GM15510 (cell line): ENCODE results near the gene TNFRSF11A.

Experiments
- POLR2A ChIP-seq: IDR thresholded peaks from 3 replicates; pipeline ENCODE4 v1.6.1; 2011; ENCODE audit warnings: borderline replicate concordance; ENCODE audit not compliant: insufficient read length; ENCODE audit errors: extremely low read depth

The TNFRSF11A gene

GRCh38 chr18:62346333-62347088, 21.4 kb downstream of the TNFRSF11A start:
- no peak for TF ChIP-seq POLR2A

GRCh38 chr18:62347089-62347506, 22.0 kb downstream of the TNFRSF11A start:
- no peak for TF ChIP-seq POLR2A

GRCh38 chr18:62348474-62348873, 23.4 kb downstream of the TNFRSF11A start:
- TF ChIP-seq POLR2A: no peak

DNA sequence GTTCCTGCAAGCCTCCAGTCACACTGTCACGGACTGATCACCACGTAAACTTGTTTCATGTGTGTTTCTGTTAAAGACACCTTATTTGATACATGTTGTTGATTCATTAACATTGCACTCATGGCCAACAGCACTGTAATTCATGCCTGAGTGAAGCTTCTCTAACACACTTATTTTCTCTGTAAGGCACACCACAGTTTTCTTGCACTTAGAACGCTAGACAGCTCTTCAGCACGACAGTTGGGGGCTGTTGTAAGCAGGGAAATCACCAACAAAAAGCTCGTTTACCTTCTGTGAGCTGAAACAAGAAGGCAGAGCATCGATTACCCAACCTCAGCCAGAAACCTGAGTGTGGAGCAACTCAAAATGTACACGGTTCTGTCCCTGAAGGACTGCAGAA, 28.1 kb downstream of the TNFRSF11A start:
- no peak for TF ChIP-seq POLR2A

DNA sequence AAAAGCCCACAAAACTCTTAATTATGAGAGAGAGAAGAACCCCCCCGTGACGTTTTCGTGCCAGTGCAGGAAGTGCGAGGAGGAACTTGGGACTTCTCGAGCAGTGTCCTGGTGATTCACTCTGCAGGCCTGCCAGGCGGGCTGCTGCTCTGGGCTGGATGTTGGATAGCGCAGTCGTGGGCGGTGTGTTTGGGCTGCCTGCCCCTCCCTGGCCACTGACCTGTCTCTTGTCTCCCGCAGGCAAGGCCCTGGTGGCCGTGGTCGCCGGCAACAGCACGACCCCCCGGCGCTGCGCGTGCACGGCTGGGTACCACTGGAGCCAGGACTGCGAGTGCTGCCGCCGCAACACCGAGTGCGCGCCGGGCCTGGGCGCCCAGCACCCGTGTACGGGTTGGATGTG, 29.0 kb downstream of the TNFRSF11A start:
- no peak for TF ChIP-seq POLR2A

DNA sequence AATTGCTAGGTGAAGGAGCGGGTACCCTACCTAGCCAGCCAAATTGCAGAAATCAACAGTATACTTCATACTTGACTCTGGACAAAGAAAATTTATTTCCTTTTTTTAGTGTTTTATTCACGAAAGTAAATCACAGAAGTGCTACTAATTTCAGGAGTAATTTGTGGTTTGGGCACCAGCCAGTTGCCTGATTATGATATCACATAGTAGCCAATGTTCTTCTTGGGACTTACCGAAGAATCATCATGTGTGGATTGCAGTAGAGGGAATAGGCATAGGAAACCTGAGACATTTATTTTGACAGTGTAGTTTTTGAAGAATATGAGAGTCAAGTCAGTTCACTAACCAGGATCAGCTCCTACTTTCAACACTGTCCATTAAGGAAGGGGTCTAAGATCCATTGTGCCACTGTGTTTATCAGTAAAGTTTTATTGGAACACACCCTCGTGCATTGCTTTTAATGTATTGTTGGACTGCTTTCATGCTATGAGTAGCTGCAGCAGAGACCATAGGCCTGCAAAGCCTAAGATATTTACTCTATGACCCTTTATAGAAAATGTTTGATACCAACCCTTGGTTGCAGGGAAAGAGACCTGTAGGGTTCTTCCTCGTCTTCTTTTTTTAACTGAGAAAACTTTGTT, 32.1 kb downstream of the TNFRSF11A start:
- no peak for TF ChIP-seq POLR2A

- TF ChIP-seq POLR2A: no peak
Observed at GRCh38 chr18:62360805-62361204, 35.7 kb downstream of the TNFRSF11A start.

GRCh38 chr18:62361288-62361687, 36.2 kb downstream of the TNFRSF11A start:
- TF ChIP-seq POLR2A: no peak

- TF ChIP-seq POLR2A: no peak
Observed at GRCh38 chr18:62364558-62364957, 39.4 kb downstream of the TNFRSF11A start.

GRCh38 chr18:62365420-62365819, 40.3 kb downstream of the TNFRSF11A start:
- TF ChIP-seq POLR2A: no peak

DNA sequence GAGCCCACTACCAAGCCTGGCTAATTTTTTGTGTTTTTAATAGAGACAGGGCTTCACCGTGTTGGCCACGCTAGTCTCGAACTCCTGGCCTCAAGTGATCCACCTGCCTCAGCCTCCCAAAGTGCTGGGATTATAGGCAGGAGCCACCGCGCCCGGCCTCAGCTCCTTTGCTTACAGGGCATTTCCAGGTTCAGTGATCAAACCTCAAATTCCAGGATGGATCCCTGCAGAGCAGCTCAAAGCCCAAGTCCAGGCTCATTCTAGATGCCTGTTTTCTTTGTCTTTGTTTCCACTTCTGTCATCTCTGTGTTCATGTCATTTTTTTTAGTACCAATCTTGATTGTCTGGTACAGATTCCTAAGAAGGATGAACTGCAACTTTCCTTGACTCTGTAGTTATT, 41.9 kb downstream of the TNFRSF11A start:
- no peak for TF ChIP-seq POLR2A

DNA sequence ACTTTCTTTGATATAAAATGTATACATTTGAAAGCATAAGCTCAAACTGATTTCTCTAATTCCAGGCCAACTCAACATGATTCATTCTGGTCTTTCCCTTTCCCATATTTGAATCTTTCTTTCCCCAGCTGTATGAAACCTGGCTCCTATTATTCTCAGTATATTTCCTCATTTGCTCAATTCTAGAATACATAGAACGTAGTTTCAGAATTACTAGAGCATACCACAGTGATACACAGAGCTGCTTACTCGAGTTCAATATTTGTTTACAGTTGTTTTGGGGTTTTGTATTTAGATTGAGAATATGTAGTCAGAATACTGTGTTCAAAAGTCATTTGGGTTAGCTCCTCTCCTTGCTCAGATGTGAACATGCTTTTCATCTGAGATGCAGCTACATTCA, 43.0 kb downstream of the TNFRSF11A start:
- TF ChIP-seq POLR2A: no peak

DNA sequence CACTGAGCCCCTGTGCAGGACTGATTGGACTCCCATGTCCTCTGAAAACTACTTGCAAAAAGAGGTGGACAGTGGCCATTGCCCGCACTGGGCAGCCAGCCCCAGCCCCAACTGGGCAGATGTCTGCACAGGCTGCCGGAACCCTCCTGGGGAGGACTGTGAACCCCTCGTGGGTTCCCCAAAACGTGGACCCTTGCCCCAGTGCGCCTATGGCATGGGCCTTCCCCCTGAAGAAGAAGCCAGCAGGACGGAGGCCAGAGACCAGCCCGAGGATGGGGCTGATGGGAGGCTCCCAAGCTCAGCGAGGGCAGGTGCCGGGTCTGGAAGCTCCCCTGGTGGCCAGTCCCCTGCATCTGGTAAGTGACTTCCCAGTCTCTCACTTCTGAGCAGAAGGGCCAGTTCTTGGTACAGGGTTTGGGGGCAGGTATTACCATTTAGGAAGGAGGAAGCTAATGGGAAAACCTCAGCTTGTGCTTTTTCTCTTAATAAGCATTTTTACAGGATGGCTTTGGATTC, 44.1 kb downstream of the TNFRSF11A start:
- TF ChIP-seq POLR2A: no peak

- no peak for TF ChIP-seq POLR2A
Observed at GRCh38 chr18:62370366-62370765, 45.3 kb downstream of the TNFRSF11A start.

DNA sequence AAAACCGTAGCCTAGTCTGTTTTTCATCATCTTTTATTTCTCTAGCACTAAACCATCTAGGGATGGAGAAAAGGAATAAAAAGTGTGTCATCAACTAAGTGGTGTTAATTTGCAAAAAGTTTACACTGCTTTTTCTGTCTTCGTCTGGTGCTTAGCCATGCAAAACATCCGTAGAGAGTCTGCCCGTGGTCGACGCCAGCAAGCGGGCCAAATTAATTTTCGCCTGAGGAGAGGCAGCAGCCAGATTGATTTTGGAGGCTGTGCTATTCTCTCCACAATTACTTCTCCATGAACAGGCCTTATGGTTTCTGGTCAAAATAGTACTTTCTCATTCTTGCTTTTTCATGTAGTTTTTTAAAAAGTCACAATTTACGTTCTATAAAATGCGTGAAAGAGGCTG, 46.3 kb downstream of the TNFRSF11A start:
- no peak for TF ChIP-seq POLR2A

DNA sequence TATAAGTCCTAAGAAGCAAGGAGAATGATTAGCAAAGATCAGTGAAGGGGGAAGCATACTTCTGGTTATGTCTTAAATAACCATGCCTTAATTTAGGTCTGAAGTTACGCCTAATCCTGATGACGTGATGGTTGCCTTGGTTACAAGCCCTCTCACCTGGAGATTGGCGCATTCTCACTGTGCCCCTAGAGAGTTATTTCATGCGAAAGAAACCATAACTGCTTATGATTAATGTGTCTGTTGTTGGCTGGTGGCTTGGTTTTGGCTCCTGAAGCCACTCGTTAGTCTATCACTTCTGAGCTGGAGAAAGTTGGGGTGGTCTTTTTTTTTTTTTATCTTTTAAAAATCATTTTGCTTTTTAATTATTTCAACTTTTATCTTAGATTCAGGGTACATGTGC, 47.0 kb downstream of the TNFRSF11A start:
- TF ChIP-seq POLR2A: no peak
